Measurements from ENCODE around the gene FLRT1.

FLRT1 gene

DNA sequence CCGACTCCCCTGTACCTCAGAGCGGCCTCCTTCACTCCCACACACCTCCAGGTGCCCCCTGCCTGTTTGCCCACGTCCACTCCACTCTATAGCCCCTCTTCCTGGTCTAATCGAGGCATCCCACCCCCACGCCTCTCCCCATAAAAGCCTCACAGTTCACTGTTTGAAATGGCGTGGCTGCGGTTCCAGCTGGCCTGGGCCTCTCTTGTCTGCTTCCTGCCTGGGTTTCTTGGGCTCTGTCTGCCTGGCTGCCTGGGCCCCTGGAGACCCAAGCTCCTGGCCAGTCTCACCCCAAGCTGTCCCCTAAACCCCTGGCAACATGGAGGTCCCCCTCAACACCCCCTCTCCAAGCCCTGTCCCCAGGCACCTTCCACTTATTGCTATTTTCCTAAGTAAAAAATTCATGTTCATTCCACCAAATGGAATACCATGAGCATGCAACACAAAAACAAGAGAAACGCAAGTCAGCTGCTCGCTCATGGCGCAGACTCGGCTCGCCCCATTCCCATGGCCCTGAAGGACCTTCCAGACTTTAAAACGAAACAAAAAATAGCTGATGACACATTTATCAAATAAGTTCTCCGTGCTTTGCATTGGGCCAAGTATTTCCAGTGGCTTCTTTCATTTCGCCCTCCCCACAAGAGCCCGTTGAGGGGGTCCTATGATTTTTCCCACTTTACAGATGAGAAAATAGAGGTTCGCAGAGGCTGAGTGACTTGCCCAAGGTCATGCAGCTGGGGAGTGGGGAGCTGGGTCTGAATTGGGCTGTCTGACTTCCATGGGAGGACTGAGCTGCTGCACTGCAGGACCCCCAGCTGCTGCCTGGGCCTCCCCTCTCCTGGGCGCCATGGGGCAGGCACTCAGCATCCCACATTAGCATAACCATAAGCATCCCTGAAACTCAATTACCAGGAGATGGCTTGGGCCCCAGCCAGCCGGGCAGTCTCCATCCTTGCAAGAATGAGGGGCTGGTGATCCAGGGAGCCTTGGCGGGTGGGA, 11.7 kb upstream of the FLRT1 start:
- DNase-seq (ENCODE audit: low read depth in 2 of 2), result no peak

DNA sequence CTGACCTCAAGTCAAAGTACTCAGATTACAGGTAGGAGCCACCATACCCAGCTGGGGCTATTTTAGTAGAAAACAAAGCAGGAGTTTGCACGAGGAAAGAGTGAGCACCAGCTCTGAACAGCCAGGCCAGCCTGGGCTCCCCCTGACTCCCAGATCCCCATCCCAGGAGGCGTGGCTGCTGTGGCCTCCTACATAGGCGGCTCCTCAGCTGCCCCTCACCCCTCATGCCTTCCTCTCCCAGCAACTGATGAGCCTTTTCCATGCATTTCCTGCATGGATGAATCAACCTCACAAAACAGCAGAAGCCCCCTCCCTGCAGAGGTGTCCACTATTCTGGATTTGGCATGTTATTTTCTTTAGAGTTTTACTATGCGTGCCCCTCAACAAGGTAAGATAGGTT, 10.5 kb upstream of the FLRT1 start:
- no peak for DNase-seq (ENCODE audit: low read depth in 2 of 2)

DNA sequence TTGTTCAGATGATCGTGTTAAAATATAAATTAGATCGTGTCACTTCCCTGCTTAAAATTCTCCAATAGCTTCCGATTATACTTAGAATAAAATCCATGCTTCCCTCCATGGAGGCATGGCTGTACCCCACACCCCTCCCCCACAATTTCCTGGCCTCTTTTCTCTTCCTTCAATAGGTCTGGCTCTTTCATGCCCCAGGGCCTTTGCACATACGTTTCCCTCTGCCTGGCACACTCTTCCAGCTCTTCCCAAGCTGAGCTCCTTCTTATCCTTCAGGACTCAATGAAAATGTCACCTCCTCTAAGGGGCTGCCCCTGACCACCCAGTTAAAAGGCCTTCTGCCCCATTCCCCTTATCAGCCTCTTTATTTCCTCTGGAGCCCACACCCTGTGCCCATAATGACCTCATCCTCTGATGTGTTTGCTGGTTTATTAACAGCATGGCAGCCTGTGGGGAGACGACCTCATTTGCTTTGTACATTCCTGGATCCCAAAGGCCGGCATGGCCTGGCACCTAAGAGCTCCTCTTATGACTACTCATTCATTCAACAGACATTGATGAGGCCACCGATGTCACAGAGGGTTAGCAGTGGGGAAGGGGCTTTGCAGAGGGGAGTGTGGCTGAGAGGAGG, 9.0 kb upstream of the FLRT1 start:
- no peak for DNase-seq (ENCODE audit: low read depth in 2 of 2)

DNA sequence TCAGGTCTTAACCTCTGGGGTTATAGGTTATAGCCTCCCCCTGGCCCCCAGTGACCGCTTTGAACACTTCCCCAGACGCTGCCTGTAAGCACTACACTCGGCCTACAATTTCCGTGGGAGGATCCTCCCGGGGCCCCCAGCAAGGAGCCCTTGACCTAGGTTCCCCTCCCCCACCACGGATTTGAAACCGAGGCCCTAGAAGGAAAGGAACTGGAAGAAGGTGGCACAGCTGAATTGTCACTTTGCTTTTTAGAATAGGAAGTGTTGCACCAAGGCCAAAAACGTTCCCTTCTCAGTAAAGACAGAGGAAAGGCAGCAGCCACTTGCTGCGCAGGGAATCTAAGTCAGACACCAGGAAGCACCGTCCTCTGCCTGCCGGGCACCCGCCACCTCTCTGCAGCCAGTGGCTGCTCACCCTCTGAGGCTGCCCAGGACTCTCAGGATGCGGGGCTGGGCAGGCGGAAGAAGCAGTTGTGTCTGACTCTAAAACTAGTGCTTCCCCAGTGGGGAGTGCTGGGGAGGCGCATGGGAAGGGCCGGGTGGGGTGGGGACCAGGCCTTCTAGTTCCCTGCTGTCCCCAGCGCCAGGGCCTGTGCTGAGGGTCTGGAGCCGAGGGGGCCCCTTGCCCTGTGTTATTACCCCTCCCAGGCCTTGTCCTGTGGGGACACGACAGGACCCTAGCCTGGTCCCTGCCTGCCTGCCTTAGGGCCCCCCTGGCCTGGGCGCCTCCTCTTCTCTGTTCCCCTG, 7.9 kb upstream of the FLRT1 start:
- no peak for DNase-seq (ENCODE audit: low read depth in 2 of 2)

DNA sequence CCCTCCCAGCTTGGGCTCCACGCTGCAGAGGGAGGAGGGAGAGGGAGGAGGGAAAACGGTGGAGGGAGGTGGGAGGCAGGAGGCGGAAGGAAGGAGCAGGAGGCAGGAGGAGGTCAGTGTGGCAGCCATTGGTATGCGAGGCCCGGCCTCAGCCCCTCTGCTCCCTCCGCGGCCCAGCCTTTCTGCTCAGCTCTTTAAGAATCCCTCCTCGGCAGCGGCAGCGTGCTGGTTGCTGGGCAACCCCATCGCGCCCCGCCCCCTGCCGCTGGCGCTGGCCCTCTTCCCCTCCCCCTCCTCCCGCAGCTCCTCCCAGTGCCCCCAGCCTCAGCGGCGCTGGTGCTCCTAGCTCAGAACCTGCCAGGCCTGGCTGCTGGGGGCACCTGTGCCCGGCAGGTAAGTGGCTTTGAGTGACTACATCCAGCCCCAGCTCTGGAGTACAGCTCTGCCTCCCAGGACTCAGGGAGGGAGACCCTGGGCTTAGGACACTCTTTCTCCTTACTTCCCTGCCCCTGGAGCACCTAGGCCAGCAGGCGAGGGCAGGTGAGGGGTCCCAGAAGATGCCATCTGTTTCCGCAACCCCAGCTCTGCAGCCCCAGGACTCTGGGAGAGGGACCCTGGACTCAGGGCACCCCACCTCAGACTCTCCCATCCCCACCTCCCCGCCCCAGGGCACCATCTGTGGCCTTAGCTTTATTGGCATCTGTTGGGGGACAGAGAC, 7.2 kb upstream of the FLRT1 start:
- DNase-seq (ENCODE audit: low read depth in 2 of 2), result no peak

DNA sequence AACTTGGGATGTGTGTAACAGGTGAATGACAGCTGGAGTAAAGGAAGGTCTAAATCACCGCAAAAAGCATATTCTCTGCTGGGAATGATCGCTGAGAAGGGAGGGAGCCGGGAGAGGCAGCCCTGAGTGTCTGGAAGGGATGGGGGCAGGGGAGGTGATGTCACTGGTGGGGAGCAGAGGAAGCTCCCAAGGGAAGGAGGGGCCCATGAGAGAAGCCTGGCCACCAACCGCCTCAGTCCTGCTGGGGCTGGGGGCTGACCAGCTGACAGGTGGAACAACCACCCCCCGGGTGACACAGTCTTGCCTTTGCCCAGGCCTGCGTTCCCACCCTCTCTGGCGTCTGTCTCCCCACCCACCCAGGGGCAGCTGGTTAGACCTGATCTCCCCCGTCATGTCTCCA, 6.0 kb upstream of the FLRT1 start:
- no peak for DNase-seq (ENCODE audit: low read depth in 2 of 2)

DNA sequence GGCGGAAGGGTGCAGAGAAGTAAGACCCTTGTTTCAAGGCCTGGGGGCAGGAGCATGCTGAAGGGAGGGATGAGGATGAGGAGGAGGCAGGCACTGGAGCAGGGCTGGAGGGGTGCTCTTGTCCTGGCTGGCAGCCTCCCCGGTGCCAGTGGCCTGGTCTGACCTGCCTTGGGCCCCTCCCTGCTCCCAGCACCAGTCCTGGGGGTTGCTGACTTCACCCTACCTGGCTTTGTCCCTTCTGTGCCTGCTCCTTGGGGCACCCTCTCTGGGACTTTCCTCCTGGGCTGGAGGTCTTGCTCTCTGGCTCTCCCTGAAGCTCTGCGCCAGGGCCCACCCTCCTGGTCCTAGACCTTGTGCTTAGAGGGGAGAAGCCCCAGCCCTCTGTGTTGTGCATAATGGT, 4.7 kb upstream of the FLRT1 start:
- no peak for DNase-seq (ENCODE audit: low read depth in 2 of 2)

DNA sequence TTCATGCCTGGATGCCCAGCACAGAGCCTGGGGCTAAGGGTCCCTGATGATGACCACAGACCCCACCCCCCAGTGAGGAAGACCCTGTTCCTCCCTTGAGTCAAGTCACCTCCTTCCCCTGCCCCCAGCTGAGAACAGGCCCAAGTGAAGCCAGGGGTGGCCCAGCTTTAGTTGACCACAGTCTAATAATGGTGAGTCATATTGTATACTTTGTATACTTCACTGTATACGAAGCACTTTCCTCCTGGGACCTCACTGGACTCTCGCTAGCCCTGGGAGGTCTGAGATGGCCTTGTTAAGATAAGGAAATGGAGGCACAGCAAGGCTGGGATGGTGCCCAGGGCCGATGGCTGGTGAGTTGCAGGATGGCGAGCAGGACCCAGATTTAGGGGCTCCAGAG, 3.7 kb upstream of the FLRT1 start:
- DNase-seq (ENCODE audit: low read depth in 2 of 2), result no peak

DNA sequence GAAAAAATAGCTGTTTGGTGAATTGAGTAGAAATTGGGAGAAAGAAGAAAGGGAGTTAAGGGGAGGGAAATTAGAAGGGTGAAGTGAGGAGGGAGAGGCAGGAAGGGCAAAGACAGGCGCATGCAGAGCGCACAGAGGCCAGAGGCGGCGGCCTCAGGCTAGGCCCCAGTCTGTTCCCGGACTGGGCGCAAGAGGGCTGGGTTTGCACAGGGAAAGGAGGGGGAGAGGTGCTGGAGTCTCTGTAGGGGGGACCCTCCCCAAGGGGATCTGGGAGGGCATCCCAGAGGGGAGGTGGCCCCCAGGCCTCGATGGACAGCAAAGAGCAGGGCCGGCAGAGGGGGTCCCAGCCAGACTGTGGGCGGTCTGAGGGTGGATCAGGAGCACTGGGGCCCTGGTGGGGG, 1.3 kb upstream of the FLRT1 start:
- no peak for DNase-seq (ENCODE audit: low read depth in 2 of 2)

DNA sequence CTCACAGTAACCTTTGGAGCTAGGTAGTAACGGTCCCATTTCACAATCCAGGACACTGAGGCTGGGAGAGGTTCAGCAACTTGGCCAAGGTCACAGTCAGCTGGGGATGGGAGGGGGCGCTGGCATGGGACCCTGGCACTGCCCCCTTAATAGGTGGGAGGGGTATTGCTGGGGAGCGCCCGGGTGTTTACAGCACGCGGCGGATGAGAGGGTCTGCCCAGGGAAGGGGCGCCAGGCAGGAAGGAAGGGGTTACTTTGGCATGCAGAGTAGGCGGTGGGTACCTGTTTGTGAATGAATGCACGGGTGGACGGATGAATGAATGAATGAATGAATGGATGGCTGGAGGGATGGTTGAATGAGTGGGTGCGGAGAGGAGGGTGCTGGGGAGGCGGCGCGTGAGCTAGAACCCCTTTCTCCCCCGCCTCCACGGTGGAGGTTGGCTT, 628 bp upstream of the FLRT1 start:
- no peak for DNase-seq (ENCODE audit: low read depth in 2 of 2)

DNA sequence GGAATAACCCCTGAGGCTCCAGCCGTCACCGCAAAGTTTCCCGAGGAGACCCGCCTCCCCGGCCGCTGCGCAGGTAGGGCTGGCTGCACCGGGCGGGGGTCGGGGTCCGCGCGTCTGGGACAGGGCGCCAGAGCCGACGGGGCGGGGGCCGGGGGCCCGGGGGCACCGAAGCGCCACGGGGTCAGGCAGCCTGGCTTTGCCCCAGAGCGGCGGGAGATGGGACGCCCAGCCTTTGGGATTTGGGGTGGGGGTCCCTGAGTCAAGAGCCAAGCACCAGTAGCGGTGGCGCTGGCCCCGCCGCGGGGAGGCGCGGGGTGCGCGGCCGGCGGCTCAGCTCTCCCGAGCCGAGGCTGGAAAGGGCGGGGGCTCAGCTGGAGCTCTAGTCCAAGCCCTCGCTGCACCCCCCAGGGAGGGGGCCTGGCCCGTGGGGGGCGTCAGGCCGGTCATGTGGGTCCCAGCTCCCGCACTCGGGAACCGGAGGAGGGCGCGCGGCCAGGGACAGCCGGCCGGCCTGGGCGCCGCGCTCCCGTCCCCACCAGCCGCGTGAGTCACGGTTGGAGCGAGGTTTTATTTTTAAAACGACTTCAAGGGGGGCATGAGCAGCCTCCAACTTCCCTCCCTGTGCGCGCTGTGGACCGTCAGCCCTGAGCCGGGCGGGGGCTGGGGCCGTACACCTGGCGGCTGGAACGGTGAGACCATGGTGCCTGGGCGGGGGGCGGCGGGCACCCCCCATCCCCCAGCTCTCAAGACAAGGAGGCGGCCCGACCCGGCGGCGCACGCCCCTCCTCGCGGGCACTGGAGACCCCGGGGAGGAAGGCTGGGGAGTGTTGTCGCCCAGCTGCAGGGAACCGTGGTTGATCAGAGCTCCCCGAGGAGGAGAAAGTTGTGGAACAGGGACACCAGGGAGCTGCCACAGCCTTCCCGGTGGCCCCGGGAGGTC, 626 bp downstream of the FLRT1 start:
- DNase-seq (ENCODE audit: low read depth in 2 of 2), result no peak

DNA sequence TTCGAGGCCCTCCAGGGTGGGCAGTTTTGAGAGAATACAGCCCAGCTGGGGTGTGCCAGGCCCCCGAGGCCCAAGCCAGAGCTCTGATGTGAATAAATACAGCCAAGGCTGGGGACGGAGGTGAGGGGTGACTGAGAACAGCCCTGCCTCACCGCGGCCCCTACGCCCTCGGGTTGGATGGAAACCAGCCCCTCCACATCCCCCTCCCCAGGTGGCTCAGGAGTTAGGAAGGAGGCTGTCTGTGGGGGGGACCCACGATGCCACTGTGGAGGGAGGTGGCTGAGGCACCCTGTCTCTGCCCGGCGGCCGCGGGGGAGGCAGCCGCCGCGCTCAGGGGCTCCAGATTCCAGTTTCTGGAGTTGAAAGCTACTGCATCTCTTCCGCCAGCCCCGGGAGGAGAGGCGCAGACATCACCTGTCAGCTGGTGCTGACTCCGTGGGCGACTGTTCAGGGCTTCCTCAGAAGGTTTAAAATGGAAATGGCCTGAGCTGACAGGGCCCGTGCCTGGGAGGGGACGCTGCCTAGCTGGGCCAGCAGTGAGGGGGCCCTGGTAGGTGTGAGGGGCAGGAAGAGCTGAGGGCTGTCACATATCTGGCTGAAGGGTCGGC, 1.4 kb downstream of the FLRT1 start:
- DNase-seq (ENCODE audit: low read depth in 2 of 2), result no peak

DNA sequence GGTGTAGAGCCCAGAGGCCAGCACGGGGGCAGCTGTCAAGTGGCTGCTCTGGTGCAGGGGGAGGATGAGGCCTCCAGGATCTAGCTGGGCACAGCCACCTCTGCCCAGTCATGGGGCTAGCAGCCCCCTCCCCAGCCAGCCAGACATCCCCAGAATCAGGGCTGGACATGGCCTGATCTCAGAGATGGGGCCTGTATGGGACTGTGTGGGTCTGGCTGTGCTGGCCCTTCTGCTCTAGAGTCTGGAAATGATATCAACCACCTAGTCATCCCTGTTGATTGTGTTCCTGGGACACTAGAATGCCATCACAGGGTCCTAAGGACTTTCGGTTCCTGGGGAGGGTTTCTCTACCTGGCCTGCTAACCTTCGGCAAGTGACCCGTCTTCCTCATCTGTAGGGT, 2.8 kb downstream of the FLRT1 start:
- DNase-seq (ENCODE audit: low read depth in 2 of 2), result no peak

DNA sequence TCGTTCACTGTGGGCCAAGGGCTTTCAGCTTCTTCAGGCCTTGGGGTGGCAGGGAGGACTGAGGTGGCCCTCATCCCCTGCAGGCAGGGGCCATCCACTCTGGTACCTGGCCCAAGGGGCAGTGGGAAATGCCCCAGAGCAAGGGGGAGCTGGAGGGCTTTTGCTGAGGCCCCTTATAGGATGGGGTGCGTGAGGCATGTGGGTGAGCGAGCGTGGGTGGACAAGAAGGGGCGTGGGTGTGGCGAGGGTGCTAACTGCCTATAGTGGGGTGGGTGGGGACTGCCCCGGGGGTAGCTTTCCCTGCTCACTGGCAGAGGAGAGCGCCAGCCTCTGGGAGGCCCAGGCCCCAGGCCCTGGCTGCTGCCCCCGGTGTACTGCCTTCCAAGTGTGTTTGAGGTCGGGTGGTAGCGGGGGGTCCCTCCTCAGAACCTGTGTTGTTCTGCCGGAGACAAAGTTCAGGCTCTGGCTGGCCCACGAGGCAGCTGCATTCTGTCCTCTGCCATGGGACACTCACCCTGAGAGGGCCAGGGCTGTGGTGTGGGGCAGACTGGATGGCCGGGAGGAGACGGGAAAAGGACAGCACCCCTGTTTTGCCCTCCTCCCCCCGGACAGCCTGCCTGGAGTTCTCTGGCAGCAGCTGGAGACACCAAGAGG, 3.4 kb downstream of the FLRT1 start:
- no peak for DNase-seq (ENCODE audit: low read depth in 2 of 2)

DNA sequence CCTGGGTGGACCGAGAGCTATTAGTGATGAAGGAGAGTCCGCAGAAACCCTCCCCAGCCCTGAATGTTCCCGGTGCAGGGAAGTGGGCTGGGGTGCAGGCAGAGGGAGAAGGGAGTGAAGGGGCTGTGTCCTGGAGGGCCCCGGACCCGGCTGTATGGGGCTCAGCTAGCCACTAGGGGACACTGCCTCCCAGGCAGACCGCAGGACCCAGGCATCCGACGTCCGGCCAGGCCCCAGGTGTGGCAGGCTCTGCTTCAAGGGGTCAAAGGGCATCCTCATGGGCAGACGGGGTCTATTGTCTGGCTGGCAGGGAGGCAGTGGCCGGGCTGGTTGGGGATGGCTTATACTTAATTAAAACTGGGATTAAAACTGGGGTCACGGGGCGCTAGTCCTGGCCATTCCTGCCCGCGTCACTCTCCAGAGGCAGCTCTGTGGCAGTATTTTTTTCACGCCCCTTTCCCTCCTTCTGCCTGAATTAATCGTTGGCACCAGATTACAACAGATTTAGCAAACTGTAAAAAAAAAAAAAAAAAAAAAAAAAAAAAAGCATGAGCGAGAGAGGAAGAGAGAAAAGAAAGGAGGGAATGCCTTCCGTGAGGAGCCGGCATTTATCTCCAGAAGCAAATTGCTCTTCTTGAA, 5.1 kb downstream of the FLRT1 start:
- no peak for DNase-seq (ENCODE audit: low read depth in 2 of 2)

DNA sequence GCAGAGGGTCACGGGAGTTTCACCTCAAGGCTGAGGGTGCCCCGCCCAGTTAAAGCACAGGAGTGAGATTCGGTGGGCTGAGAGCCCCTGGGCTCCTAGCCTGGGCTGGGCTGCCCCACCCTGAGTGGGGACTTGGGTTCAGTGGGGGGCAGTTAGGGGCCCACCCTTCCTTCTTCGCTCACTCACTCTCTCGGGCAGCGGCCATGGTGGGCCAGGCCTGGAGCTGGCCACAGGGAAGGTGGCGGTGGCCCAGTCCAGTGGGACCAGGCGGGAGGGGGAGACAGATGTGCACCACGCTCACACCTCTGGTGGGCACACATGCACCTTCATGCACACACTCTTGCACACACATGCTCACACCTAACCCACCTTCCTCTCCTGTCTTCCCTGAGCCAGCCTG, 6.1 kb downstream of the FLRT1 start:
- no peak for DNase-seq (ENCODE audit: low read depth in 2 of 2)

DNA sequence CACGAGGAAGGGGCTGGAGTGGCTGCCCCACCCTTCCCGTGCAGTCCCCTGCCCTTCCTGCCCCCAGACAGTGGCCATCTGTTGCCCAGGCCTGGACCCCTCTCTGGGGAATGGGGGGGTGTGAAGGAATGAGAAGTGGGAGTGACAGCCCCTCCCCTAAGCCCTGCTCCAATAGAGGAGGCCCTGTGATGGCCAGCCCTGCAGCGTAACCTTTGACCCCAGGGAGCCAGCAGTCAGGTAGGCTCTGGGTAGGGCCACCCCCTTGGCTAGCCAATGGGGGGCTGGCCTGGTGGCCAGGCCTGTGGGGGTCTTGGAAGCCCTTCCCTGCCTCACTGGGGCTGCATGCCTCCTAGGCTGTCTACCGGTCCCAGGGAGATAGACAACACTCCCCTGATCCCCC, 6.6 kb downstream of the FLRT1 start:
- DNase-seq (ENCODE audit: low read depth in 2 of 2), result no peak

DNA sequence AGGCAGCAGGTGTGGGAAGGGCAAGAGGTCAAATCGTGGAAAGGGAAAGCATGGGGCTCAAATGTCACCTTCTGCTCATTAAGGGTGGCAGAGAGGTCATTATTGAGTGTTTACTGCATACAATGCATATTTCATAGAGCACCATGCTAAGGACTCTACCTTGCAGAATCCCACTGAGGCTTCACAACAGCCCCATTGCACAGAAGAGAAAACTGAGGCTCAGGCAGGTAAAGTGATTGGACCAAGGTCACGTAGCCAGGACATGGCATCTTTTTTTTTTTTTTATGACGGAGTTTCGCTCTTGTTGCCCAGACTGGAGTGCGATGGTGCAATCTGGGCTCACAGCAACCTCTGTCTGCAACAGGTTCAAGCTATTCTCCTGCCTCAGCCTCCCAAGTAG, 7.8 kb downstream of the FLRT1 start:
- DNase-seq (ENCODE audit: low read depth in 2 of 2), result no peak

DNA sequence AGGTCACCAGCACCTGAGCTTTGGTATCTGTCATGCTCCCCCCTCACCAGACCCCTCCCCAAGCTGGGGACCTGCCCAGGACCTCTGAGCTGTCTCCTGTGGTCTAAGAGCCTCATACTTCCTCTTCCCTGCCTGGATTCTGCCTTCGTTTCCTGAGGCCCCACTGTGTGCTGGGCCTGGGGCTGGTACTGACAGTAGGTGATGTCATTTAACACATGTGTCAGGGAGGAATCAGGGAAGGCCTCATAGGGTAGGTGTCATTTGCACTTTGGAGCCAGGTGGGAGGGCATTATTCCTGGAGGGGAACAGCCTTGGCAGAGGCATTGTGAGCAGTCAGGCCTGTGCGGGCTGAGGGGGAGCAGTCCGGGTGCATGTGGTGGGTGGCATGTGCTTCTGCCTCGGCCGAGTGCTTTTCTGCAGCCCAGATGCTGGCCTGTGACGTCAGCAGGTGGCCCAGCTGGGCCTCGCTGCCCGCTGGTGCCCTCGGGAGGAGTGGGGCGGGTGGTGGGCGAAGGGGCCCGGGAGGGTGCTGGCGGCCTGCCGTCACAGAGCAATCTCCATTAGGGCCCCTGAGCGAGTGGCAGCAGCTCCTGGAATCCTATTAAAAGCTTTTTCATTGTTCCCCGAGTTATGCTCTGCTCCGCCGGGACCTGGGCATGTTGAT, 9.1 kb downstream of the FLRT1 start:
- no peak for DNase-seq (ENCODE audit: low read depth in 2 of 2)

Measured in stimulated activated CD8-positive, alpha-beta memory T cell treated with anti-CD3 and anti-CD28 coated beads, Interleukin-2, amount 100 ng/mL, for 1 hour (primary cell).